Activated T-cell treated with anti-CD3 and anti-CD28 coated beads for 4 hours (primary cell): Measurements from ENCODE around the gene BDKRB2.

Source experiments
- DNase-seq: peaks from one replicate; pipeline ENCODE4 v3.0.0-alpha.2; 2020

The BDKRB2 gene

DNA sequence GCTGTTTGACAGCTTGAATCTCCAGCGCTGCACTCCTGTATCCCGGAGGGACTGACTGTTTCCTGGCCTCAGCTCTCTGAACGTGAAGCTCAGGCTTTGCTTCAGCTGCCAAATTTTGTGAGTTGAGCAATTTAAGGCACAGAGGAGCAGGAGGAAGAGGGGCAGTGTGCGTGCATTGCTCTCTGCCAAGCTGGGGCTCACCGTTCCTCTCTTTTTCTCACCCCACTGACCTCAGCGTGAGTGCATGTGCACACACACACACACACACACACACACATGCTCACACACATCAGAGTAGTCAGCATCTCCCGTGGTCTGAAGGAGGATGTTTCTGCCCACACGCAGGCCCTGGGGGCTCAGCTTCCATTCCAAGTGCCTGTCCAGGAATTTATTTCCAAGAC, 27.8 kb upstream of the BDKRB2 start:
- DNase-seq = no peak

DNA sequence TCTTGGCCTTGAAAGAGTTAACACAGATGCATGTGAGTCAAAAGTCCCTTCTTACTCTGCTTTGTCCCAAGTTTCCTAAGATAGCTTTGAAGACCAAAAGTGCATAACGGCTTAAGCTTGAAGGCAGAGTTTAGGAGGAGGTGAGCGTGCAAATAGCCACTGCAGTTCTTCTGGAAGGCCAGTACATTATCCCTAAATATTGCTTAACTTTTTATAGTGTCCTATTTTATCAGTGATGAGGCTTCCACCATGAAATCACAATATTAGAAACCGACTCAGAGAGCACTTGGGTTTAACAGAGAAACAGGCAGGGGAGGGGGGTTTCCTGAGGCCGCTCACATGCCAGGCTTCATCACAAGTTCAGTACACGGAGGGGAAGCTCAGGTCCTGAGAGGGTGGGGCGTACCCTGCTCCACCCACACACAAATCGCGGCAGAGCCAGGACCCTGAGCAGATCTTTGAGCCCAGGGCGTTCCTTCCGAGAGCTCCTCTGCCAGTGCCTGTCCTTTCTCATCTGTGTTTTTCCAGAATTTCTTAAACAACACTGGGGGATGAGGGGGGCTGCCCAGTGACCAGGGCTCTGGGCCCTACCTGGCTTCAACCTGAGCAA, 26.8 kb upstream of the BDKRB2 start:
- DNase-seq = peak; percentile 3

DNA sequence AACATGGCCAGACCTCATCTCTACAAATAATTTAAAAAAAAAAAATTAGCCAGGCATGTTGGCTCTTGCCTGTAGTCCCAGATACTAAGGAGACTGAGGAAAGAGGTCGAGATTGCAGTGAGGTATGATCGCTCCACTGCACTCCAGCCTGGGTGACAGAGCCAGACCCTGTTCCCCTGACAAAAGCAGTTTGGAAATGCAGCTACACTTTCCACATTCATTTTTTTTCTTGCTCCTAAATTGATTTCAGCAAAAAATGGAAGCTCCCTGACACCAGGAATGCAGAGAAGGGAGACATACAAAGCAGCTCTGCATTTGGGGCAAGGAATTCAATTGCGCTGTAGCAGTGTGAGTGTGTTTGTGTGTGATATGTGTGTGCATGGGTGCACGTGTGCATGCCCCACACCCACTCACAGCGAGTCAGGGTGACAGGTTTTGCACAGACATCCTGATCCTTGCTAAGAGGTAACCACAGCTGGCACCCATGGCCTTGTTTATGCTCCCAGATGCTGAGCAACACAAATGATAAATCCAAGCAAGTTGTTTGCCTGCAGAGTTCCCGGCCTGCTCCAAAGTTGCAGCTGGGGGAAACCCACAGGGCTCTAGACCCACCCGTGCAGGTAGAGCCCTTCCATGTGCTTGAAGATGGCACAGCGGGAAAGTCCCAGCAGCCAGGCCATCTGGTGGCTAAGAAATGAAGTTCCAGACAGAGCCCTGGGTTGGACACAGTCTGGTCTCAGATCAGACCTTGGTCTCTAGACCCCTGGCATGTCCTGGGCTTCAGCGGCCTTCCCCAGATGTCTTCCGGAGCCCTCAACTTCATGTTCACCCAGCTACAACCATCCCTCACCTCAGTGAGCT, 25.9 kb upstream of the BDKRB2 start:
- DNase-seq = no peak

DNA sequence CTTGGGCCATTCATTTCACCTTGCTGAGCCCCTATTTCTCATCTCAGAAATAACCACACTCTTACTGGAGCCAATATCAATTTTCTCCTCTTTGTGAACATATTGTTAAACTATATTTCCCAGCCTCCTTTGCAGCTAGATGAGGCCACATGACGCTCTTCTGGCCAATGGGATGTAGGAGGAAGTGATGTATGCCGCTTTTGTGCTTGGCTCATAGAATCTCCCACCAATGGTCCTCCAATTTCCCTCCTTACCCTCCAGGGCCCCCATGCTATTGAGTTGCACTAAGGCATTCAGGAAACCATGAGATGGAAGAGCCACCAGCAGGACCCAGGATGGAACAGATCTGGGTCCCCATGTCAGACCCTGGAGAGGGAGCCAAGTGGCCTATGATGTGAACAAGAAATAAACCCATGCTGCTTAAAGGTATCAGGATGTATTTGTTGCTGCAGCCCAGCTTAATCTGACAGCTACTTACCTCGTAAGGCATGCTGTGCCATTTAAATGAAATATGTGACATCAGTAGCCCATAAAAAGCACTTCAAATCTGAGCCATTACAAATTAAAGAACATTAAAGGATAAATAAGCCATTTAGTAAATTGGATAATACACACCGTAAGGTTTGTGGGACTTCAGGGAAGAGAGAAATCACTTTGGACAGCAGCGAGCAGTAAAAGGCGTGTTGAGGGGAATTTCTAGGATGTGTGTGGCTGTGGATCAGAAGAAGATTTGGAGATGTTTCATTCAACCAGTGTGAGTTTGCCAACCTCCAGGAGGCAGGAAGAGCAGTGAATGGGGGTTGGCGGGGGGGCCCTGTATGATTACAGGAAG, 24.4 kb upstream of the BDKRB2 start:
- DNase-seq = no peak

DNA sequence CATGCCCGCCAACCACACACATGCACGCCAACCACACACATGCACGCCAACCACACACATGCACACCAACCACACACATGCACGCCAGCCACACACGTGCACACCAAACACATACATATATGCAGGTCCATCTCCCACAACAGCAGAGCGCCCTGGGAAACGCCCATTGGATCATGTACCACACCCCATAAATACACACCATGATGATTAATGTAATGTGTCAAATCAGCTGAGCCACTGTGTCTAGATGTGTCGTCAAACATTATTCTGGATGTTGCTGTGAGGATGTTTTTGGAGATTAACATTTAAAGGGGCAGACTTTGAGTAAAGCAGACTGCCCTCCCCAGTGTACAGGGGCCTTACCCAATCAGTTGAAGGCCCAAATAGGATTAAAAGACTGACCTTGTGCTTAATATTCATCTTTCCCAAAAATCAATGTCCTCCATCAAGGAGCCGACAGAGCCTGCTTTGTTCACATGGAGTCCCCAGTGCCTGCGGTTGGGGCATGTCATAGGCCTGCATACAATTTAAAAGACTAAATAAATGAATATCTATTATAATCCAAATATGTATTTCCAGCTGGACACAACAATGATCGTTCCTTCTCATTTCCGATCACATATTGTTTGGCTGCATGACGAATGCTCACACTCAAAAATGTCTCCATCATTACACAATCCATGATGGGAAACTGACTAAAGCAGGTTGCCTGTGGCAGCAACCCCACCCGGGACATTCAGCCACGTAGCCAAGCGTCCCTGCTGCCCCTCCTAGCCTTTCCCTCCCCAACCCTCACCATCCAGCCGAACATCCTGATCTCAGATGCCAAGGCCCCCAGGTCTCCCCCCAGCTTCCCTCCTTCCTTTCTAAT, 23.2 kb upstream of the BDKRB2 start:
- no peak for DNase-seq

DNA sequence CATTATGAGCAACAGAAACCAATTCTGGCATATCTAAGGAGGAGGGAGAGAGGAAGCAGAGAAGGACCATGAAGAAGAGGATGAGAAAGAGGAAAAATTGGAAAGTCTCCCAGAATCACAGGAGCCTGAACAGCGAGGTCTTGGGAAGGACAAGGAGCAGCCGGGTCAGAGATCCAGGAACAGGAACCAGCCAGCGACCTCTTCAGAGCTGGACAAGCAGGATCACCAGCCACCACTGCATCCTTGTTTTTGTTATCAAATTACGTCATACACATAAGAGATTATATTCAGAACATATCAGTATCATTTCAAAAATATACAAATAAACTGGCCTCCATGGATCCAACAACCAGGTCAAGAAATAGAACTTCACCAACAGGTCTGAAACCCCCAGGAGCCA, 22.1 kb upstream of the BDKRB2 start:
- DNase-seq = no peak

DNA sequence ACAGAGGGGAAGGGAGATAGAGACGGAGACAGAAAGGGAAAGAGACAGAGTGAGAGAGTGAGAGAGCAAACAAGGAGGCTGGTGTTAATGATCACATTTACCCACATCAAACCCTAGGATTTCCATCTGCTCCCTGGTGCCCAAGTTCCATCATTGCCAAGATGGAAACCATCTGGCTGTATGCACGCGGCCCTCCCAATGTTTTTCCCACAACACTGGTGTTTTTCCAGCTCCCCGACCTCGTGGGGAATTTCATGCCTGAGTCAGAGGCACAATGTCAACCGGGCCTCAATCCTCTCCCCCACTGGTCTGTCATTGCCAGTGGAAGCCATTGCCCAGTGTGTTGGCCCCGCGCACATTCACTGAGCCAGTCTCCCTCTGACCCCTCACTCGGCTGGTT, 19.9 kb upstream of the BDKRB2 start:
- no peak for DNase-seq

DNA sequence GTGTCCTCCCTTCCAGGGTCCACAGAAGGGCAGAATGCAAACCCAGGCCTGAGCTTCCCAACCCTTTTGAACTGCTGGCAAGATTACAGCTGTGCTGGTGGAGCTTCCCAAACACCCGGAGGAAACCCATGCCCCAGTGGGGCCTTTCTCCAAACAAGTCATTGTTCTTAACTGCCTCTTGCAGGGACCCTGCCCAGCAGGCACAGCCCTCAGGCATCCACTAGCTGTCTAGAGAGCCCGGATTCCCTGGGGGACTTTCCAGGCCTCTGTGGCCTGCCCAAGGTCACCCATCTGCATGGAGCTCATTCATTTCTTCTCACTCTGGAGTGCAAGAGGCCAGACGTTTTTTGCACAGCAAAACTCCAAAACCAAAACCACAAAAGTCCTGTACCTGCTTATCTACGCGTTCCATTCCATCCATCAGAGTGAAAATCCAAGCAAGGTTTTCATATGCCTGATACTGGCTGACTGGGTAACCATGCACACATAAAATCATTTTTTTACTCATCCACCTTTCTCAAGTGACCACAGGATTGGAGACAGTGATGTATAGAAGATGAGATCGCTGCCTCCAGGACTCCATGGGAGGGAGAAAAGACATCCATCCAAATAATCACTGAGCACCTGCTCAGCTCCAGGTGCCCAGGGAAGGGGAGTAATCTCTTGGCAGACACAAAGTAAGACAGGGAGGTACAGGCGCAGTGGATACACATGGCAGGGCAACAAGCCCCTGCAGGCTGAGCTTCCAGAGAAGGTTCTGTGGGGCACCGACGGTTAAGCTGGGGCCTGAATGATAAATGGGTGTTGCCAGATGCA, 17.2 kb upstream of the BDKRB2 start:
- no peak for DNase-seq

DNA sequence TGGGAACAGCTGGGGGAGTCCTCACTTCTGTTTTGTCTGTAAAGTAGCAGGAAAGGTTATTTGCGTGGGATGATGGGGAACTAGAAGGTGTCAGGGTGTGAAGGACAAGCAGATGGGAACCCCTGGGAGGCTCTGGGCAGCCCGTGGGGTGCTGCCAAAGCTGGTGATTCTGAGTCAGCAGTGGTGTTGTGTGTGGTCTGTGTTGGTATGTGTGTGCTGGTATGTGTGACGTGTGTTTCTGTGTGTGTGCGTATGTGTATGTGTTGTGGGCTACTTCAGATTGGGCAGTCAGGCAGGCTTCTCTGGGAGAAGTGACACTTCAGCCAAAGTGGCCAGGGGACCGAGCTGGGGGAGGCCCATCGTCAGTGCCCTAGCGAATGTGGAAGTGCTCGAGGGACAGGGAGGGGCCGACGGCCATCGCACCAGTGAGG, 15.3 kb upstream of the BDKRB2 start:
- no peak for DNase-seq

DNA sequence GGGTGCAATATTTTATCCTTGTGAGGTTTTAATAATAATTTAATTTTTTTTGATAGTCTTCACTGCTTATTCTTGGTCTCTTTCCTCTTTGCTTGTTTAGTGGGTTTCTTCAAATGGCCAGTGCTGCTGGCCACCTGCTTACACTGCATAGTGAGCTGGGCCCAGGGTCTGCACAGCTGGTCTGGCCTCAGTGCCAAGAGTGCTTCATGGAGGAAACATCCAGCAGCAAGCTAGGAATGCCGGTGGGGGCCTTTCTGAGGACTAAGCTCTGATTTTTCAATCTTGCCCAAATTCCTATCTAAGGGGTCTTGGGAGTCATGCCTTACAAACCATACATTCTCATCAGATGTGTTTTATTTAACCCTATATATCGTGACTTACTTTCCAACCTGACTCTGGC, 13.3 kb upstream of the BDKRB2 start:
- no peak for DNase-seq

- no peak for DNase-seq
Observed at GRCh38 chr14:96191841-96192462, 12.7 kb upstream of the BDKRB2 start.

GRCh38 chr14:96192975-96193805, 11.4 kb upstream of the BDKRB2 start:
- no peak for DNase-seq

- DNase-seq = no peak
Observed at GRCh38 chr14:96194262-96194656, 10.4 kb upstream of the BDKRB2 start.

GRCh38 chr14:96194657-96195431, 9.8 kb upstream of the BDKRB2 start:
- no peak for DNase-seq

- no peak for DNase-seq
Observed at GRCh38 chr14:96195441-96196081, 9.1 kb upstream of the BDKRB2 start.

DNA sequence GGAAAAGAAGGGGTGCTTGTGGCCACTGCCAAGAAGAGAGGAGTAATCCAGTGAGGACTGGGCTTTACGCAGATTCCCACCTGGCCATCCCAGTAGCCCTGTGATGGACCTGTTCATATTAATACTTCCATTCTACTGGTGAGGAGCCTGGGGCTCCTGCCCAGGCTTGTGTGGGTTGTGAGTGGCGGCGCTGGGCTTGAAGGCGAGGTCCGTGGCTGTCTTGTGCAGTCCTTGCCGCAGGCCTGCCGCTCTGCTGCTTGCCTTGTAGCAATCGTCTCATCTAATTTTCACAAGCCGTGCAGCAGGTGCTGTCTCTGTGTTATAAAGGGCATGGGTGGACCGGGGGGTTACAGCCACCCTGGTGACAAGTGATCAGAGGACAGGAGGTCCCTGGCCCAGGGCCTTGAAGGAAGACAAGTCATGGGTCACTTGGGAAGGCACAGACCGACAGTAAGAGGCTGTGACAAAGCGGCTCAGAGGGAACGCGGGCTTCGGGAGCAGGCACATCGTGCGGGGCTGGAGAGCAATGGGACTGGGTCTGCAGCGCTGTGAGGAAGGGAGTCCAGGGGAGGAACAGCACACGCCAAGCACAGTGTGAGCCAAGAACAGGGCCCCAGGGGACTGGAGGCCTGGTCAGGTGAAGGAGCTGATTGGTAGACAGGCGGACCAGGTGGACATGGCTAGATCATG, 7.3 kb upstream of the BDKRB2 start:
- no peak for DNase-seq

DNA sequence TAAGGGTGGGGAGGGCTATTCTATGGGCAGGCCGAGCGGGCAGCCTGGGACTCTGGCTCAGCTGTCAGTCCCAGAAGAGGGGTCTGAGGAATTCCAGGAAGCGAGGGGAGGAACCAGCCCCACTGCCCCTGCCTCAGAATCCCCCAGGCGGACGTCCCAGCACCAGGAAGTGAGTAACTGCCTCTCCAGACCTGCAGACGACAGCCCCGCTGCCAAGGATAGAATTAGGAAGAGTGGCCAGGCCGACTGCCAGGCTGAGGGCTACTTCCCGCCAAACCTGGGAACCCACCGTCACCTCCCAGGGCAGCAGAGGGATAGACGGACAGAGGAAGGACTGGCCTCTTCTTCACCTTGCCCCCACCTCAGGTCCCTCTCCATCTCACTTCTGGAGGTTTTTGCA, 6.7 kb upstream of the BDKRB2 start:
- no peak for DNase-seq

DNA sequence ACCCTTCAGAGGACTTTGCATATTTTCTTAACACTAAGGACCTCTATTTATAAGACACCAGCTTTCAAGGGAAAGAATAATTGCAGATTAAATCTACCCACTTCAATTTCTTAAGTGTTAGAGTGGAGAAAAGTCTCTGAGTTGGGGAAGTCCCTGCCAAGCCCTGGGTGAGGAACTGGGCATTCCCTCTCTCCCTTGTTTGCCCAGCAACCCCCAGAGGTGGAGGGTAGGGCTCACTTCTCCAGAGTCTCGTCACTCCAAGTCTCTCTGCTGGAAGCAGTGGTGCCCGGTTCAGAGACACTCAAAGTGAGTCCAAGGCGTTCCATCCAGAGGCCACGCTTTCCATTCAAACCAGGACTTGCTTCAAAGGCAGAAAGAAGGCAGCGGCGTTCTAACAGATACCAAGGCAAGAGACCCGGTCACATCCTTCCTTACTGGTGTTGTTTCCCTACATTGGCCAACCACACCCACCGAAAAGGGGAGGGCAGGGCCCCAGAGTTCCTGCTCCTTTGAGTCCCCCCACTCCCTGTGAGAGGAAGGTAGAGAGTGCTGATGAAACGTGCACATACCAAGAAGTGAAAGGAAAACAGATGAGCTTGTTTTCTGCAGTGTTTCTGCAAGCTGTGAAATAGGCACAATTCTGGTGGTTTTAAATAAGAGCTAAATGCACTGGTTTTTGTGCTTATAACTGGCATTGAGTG, 6.1 kb upstream of the BDKRB2 start:
- DNase-seq = no peak
